ENCODE data around the gene MYOM3. TPM values are rescaled to one million over a fixed set of nuclear protein-coding genes. Genes with fewer than 3 reads are reported as not detected.
"Not testable (repeated sequence)": the region's sequence is repeated elsewhere in the genome, so short reads cannot be mapped to it uniquely, and the experiment has no call there.

MYOM3 gene
- total and polyA plus RNA-seq, 7 donors = under 0.01 to 3.7 (median 3.0) TPM; not detected in 2

DNA sequence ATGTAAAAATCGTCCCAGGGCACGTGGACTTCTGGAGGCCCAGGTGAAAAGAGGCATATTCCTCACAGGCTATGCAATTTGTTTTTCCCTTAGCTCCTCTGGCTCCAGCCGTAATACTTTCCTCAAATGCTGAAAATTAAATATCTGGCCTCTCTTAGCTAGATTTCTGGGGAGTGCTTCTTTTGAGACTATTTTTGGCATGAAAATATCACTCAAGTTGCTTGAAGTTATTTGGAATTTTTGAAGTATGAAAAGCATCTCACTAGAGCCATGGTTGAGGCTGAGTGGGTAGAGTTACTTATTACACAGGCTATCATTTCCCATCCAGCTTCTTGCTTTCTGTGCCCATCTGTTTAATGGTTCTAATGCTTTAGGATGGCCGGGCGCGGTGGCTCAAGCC is 59.7 kb downstream of the MYOM3 start:
- peak; percentile 32 for DNase-seq
- Histone ChIP-seq H3K9me3 (no peaks in the 10 kb centered on the region), H3K36me3 (no peaks in the 10 kb centered on the region), H3K4me3 (no peak overlapping the region), H3K27ac (peak overlapping the region in 1 of 4 donors; percentile 62), H3K27me3 (no peaks in the 10 kb centered on the region), H3K4me1 (peaks cover 0 to 12% (median 2%) of the 10 kb centered on the region in 4 donors)
- WGBS, 2 donors = 72 to 76% methylated on average over 6 of the region's 6 CpGs
- intact Hi-C loops (cut with DNase I) = no loop called here
- TF ChIP-seq, protein P1, sequence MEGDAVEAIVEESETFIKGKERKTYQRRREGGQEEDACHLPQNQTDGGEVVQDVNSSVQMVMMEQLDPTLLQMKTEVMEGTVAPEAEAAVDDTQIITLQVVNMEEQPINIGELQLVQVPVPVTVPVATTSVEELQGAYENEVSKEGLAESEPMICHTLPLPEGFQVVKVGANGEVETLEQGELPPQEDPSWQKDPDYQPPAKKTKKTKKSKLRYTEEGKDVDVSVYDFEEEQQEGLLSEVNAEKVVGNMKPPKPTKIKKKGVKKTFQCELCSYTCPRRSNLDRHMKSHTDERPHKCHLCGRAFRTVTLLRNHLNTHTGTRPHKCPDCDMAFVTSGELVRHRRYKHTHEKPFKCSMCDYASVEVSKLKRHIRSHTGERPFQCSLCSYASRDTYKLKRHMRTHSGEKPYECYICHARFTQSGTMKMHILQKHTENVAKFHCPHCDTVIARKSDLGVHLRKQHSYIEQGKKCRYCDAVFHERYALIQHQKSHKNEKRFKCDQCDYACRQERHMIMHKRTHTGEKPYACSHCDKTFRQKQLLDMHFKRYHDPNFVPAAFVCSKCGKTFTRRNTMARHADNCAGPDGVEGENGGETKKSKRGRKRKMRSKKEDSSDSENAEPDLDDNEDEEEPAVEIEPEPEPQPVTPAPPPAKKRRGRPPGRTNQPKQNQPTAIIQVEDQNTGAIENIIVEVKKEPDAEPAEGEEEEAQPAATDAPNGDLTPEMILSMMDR (IDR thresholded peaks at IDR 0.05) = no peak
- no peak for TF ChIP-seq POLR2A (IDR thresholded peaks at IDR 0.05)
- TF ChIP-seq POLR2AphosphoS5 (IDR thresholded peaks at IDR 0.05) = no peak

DNA sequence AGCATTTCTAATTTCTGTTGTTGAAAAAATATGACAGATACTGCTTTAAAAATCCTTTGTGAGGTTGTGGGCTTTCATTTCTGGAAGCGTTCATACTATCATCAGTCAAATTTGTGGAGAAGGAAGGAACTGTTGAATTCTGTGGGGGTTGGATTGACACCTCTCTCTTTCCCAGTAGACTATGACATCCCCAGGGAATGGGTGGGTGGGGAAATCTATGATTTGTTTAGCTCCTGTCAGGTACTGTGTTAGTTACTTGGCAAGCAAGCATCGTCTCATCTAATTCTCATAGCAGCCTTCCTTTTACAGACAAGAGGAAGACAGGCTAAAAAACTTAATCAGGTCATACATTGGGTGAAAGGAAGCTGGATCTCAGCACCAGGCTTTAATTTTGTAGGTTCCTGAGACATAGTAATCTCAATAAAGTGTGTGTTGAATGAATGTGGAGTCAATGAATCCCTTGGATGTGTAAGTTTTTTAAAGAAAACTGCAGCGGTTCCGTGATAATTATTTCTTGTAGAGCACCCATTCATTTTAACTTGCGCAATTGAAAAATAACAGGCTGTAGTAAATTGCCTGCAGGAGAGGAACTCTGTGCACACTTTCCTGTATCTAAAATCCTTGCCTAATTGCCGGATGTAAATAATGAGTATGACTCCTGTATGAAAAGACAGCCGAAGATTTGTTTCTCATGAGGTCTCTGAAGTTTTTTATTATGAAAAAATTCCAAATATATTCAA is 60.6 kb downstream of the MYOM3 start:
- TF ChIP-seq, protein P1 (IDR thresholded peaks at IDR 0.05) = no peak
- TF ChIP-seq EP300 (IDR thresholded peaks at IDR 0.05) (no peak), POLR2AphosphoS5 (IDR thresholded peaks at IDR 0.05) (no peak), POLR2A (IDR thresholded peaks at IDR 0.05) (no peak)
- WGBS, 2 donors = 76 to 84% methylated on average over 7 of the region's 7 CpGs
- DNase-seq = no peak
- peaks cover 0 to 20% (median 9%) of the 10 kb centered on the region in 4 donors for H3K4me1 ChIP-seq
- no peaks in the 10 kb centered on the region for H3K9me3 ChIP-seq
- no peaks in the 10 kb centered on the region for H3K36me3 ChIP-seq
- intact Hi-C loops (cut with DNase I) = no loop called here
- no peaks in the 10 kb centered on the region for H3K27me3 ChIP-seq
- H3K27ac ChIP-seq = peak overlapping the region in 1 of 4 donors; percentile 62
- H3K4me3 ChIP-seq = no peak overlapping the region

DNA sequence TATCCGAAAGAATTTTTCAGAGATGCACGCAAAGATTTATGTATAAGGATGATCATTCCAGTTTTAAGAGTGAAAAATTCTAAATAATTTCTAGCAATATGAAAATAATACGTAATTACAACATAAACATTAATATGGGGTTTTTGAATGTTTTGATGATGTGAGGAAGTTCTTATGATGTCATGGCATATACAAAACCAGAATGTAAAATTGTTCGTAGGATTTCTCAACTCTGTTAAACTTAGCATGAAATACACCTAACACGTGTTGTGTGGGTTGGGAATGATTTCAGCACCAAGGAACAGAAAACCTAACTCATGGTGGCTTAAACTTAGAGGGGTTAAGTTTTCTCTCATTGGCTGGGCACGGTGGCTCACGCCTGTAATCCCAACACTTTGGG is 62.2 kb downstream of the MYOM3 start:
- H3K27me3 ChIP-seq = no peaks in the 10 kb centered on the region
- H3K36me3 ChIP-seq = no peaks in the 10 kb centered on the region
- H3K4me3 ChIP-seq = no peak overlapping the region
- DNase-seq = no peak
- TF ChIP-seq POLR2A (IDR thresholded peaks at IDR 0.05) (no peak), EP300 (IDR thresholded peaks at IDR 0.05) (no peak), POLR2AphosphoS5 (IDR thresholded peaks at IDR 0.05) (no peak)
- TF ChIP-seq, protein P1 (IDR thresholded peaks at IDR 0.05) = no peak
- 92 to 93% methylated on average over 7 of the region's 7 CpGs for WGBS, 2 donors
- peaks cover 0 to 31% (median 18%) of the 10 kb centered on the region in 4 donors for H3K4me1 ChIP-seq
- no peaks in the 10 kb centered on the region for H3K9me3 ChIP-seq
- no peak overlapping the region for H3K27ac ChIP-seq
- intact Hi-C loops (cut with DNase I) = no loop called here

DNA sequence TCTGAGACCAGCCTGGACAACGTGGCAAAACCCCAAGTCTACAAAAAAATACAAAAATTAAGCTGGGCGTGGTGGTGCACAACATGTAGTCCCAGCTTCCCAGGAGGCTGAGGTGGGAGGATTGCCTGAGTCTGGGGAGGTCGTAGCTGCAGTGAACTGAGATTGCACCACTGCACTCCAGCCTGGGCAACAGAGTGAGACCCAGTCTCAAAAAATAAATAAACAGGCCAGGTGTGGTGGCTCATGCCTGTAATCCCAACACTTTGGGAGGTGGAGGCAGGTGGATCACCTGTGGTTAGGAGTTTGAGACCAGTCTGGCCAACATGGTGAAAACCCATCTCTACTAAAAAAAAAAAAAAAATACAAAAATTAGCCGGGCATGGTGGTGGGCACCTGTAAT is 63.0 kb downstream of the MYOM3 start:
- DNase-seq = peak; percentile 41
- 83 to 85% methylated on average over 4 of the region's 4 CpGs for WGBS, 2 donors
- intact Hi-C loops (cut with DNase I); H3K27me3 ChIP-seq; H3K36me3 ChIP-seq; H3K27ac ChIP-seq; H3K9me3 ChIP-seq; H3K4me3 ChIP-seq: not testable (repeated sequence)
- peaks cover 0 to 31% (median 18%) of the 10 kb centered on the region in 4 donors for H3K4me1 ChIP-seq

DNA sequence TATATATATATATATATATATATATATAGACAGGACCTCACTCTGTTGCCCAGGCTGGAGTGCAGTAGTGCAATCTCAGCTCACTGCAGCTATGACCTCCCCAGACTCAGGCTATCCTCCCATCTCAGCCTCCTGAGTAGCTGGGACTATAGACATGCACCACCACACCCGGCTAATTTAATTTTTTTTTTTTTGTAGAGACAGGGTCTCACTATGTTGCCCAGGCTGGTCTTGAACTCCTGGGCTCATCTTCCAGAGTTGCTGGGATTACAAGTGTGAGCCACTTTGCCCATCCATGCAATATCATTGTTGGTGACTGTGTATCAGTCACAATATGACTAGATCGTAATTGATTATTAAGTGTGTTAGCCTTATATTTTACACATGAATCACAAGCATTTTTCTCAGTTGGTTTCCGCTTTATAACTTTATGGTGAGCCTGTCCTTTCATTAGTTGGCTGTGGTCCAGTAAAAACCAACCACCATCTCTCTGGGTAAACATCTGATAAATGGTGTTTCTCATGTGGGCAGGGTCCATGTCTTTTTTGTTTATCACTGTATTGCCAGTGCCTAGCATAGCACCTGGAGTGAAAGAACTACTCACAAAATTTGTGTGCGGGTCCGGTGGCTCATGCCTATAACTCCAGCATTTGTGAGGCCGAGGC is 63.6 kb downstream of the MYOM3 start:
- Histone ChIP-seq H3K9me3 (no peaks in the 10 kb centered on the region), H3K4me3 (no peak overlapping the region), H3K4me1 (peaks cover 0 to 31% (median 18%) of the 10 kb centered on the region in 4 donors), H3K36me3 (no peaks in the 10 kb centered on the region), H3K27me3 (no peaks in the 10 kb centered on the region), H3K27ac (no peak overlapping the region)
- intact Hi-C loops (cut with DNase I) = no loop called here
- no peak for TF ChIP-seq EP300 (IDR thresholded peaks at IDR 0.05)
- TF ChIP-seq, protein P1 (IDR thresholded peaks at IDR 0.05) = no peak
- no peak for TF ChIP-seq POLR2A (IDR thresholded peaks at IDR 0.05)
- no peak for TF ChIP-seq POLR2AphosphoS5 (IDR thresholded peaks at IDR 0.05)
- peak; percentile 37 for DNase-seq
- WGBS, 2 donors = 86 to 87% methylated on average over 6 of the region's 6 CpGs
